Kidney epithelial cell (primary cell): ENCODE results near the gene C3orf18. TPM values are rescaled to one million over a fixed set of nuclear protein-coding genes. Genes with fewer than 3 reads are reported as not detected.

Experiments used
- DNase-seq: peaks from one replicate; pipeline ENCODE4 v3.0.0-alpha.2; 2010; ENCODE audit warnings: low read depth
- H3K27me3 ChIP-seq: 2 replicates; pipeline ENCODE4 v1.6.0; 2011; ENCODE audit warnings: low read length; ENCODE audit not compliant: control insufficient read depth, insufficient read depth
- H3K36me3 ChIP-seq: 2 replicates; pipeline ENCODE4 v1.5.1; 2011; ENCODE audit warnings: low read length; ENCODE audit not compliant: control insufficient read depth, insufficient read depth
- H3K4me3 ChIP-seq: 2 replicates; pipeline ENCODE4 v1.5.1; 2011; ENCODE audit warnings: low read depth, mild to moderate bottlenecking, control low read depth, low read length
- CTCF ChIP-seq: IDR thresholded peaks from 2 replicates; pipeline ENCODE4 v1.5.1; 2011; ENCODE audit warnings: mild to moderate bottlenecking, moderate library complexity, low read length, control low read depth, inconsistent platforms; ENCODE audit not compliant: insufficient read depth, poor library complexity, severe bottlenecking
- total RNA-seq: library from RNA; depleted of rRNA; stranded (reverse); fragments of >200 nt; gene quantifications from 2 replicates; pipeline ENCODE4 v1.2.3, GENCODE V29; 2015

C3orf18 gene
- total RNA-seq, 1 donor from 2014 or later = 5.9 TPM

DNA sequence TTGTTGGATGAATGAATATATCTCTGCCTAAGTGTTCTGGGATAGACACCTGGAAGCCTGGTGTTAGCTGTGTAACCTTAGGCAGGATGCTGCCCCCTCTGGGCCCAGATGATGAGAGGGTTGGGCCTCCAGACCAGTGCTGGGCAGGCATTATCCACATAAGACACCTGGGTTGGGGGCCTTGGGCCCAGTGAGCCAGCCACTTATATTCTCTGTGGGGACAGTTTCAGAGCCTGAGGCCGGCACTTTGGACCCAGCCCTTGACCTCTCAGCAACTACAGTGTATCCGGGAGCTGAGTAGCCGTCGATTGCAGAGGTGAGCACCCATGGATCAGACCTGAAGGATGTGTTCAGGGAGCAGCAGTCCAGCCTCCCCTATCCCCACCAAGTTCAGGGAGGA is 3.9 kb upstream of the C3orf18 start:
- DNase-seq = no peak
- Histone ChIP-seq H3K27me3 (no peaks in the 10 kb centered on the region), H3K4me3 (no peak overlapping the region), H3K36me3 (no peaks in the 10 kb centered on the region)
- TF ChIP-seq CTCF = no peak

GRCh38 chr3:50570508-50571279 is 3.1 kb upstream of the C3orf18 start:
- Histone ChIP-seq H3K36me3 (no peaks in the 10 kb centered on the region), H3K4me3 (no peak overlapping the region), H3K27me3 (no peaks in the 10 kb centered on the region)
- no peak for TF ChIP-seq CTCF
- no peak for DNase-seq

GRCh38 chr3:50568947-50569749 is 1.6 kb upstream of the C3orf18 start, which contains the start of gene HEMK1:
HEMK1 (plus strand) TSS chr3:50569522; CDS start chr3:50571105, 1,583 bp downstream.
- Histone ChIP-seq H3K4me3 (peak within 1 kb of the TSS; percentile 82), H3K27me3 (no peaks in the 10 kb centered on the region), H3K36me3 (no peaks in the 10 kb centered on the region)
- no peak for TF ChIP-seq CTCF
- no peak for DNase-seq

DNA sequence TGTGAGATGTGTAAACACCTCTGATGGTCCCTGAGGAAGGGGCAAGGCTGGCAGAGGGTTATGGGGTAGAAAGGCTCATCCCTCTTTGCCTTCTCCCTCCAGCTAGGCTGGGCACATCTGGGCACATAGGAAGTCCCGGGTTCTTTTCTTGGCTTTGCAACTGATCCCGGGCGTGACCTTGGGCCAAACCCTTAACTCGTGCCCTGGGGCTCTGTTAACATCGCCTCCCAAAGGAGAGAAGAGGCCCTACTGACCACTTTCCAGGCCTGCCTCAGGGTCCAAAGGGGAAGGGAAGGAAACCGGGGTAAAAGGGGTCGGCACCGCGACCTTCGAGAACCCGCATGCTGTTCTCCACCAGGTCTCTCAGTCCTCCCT is 549 bp downstream of the C3orf18 start:
- no peaks in the 10 kb centered on the region for H3K36me3 ChIP-seq
- peak overlapping the region; percentile 47 for H3K4me3 ChIP-seq
- TF ChIP-seq CTCF = no peak
- no peaks in the 10 kb centered on the region for H3K27me3 ChIP-seq
- DNase-seq = no peak

- no peaks in the 10 kb centered on the region for H3K36me3 ChIP-seq
- TF ChIP-seq CTCF = no peak
These were observed 3.2 kb downstream of the C3orf18 start for GRCh38 chr3:50564321-50564720.

More at GRCh38 chr3:50564321-50564720, 3.2 kb downstream of the C3orf18 start:
- no peak overlapping the region for H3K4me3 ChIP-seq
- no peak for DNase-seq
- H3K27me3 ChIP-seq = no peaks in the 10 kb centered on the region
